GM19467 (cell line): ENCODE data around the gene SETD4.

Source experiments
- ATAC-seq: cut with Tn5 transposase; IDR thresholded peaks from one replicate; pipeline ENCODE4 v1.9.1; 2021; ENCODE audit warnings: mild to moderate bottlenecking, moderate library complexity; ENCODE audit not compliant: unreplicated experiment

The SETD4 gene

GRCh38 chr21:36021251-36021837, 39.0 kb downstream of the SETD4 start:
- no peak for ATAC-seq

GRCh38 chr21:36015045-36015444, 45.3 kb downstream of the SETD4 start:
- ATAC-seq: no peak

- ATAC-seq: no peak
These were observed 49.5 kb downstream of the SETD4 start for GRCh38 chr21:36010801-36011200.

DNA sequence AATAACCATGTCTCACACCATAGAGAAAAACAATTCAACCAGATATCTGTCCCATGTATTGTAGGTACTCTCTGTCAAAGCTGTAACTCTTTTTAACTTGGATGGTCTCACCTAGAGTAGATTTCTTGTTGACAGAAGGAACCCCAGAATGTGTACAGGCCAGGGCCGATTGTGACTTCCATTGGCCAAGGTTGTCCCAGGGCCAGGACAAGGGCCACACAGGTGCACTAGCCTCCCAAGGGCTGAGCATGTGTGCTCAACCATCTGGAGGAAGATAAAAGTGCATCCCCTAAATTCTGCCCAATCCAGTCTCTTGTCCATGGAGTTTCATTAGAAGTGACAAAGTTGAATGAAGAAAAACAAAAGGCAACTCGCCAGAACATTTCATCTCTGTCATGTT, 51.8 kb downstream of the SETD4 start:
- no peak for ATAC-seq

GRCh38 chr21:36005879-36006400, 54.4 kb downstream of the SETD4 start:
- no peak for ATAC-seq

GRCh38 chr21:36005018-36005417, 55.3 kb downstream of the SETD4 start:
- no peak for ATAC-seq

DNA sequence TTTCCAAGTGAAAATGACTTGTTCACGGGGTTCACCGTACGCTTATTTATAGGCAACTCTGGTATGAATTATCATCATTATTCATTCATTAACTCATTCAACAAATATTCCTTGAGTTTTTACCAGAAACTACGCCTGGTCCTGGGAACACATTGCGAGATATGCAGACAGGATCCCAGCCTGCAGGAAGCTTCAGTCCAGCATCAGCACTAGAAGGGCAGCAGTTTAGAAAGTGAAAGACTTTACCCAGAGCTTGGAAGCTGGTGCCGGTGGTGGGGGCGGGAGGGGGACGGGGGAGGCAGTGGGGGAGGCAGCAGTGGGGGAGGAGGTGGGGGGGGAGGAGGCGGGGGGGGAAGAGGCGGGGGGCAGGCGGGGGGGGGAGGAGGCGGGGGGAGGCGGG, 55.9 kb downstream of the SETD4 start:
- ATAC-seq: no peak

DNA sequence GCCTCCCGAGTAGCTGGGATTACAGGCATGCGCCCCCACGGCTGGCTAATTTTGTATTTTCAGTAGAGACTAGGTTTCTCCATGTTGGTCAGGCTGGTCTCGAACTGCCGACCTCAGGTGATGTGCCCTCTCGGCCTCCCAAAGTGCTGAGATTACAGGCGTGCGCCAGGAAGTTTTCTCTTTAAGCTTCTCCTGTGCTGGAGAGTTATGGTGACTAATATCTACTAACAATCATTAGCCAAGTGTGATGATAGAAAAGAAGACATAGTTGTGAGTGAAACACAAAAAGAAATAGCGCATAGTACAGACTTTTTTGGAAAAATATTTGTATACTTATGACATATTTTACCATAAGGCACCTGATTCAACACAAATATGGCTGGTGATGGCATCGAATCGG, 56.5 kb downstream of the SETD4 start:
- ATAC-seq: no peak

DNA sequence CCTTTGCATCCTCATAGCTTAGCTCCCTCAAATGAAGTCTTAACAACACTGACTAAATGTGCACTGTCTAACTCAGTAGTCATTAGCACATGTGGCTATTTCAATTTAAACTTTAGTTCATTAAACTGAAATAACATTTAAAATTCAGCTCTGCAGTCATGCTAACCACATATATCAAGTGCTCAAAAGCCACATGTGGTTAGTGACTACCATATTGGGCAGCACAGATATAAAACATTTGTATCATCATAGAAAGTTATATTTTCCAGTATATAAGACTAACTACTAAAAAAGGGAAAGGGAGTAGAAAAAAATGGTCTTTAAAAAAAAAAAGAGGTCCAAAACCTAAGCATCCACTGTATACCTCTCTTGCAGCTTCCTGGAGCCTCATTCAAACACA, 64.1 kb downstream of the SETD4 start:
- no peak for ATAC-seq

GRCh38 chr21:35995522-35996088, 64.7 kb downstream of the SETD4 start:
- ATAC-seq: no peak

GRCh38 chr21:35994613-35995012, 65.7 kb downstream of the SETD4 start:
- no peak for ATAC-seq

- ATAC-seq: no peak
These were observed 66.3 kb downstream of the SETD4 start for GRCh38 chr21:35993875-35994490.

DNA sequence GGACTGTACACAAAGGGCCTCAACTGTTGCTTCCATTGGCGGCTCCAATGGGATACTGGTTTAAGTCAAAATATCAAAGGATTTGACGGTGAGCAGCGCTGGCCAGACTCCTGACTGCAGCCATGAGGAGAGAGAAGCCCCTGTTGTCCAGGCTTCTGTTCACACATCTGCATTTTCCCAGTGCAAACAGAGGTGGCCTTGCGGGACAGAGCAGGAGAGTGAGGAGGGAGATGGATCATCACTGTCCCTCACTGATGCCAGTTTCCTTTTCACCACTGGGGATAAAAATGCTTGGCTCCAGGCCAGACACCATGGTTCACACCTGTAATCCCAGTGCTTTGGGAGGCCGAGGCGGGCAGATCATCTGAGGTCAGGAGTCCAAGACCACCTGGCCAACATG, 69.2 kb downstream of the SETD4 start:
- no peak for ATAC-seq

- ATAC-seq: no peak
These were observed 69.7 kb downstream of the SETD4 start for GRCh38 chr21:35990609-35991008.

- ATAC-seq: no peak
These were observed 71.1 kb downstream of the SETD4 start for GRCh38 chr21:35989138-35989735.

DNA sequence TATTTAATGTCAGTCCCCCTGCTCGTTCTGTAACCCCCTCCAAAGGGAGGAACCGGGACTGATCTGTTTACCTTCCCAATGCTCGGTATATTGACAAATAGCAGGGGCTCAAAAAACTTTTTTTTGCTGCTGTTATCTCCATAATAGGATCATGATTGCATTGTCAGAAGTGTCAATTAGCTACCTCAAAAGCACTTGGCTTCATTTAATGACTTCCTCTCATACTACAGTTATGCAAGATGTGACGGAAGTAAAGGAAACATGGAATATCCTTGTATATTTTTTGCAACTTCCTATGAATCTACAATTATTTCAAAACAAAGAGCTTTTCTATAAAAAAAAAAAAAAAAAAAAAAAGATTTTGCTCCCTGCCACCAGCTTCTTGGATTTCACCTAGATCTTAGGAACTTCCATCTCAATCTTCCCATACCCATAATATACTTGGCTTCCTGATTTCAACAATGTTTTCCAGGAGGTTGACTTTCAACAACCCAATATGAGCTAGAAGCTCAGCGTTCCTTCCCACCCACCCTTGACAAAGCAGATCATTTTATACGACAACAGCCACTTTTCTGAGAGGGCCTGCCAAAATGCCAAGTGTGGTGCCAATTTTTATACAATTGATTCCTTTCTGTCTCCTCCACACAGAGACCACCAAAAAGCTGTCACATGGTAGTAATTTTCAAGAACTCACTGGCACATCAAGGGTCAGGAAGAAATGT, 71.7 kb downstream of the SETD4 start:
- no peak for ATAC-seq

- ATAC-seq: no peak
These were observed 72.9 kb downstream of the SETD4 start for GRCh38 chr21:35987475-35987874.

- ATAC-seq: no peak
These were observed 75.5 kb downstream of the SETD4 start for GRCh38 chr21:35984654-35985361.
